ENCODE measurements around the gene STK24.

STK24 gene

GRCh38 chr13:98500963-98501421, 75.9 kb downstream of the STK24 start:
- DNase-seq: no peak
- Histone ChIP-seq H3K36me3 (ENCODE audit: control insufficient read depth, insufficient read depth, low read length) (peaks cover 1% of the 10 kb centered on the region), H2BK15ac (replicated peaks; ENCODE audit: low read depth) (no peak overlapping the region), H3K18ac (ENCODE audit: low read length) (no peak overlapping the region), H2AK5ac (ENCODE audit: low read length) (no peak overlapping the region), H3K9ac (ENCODE audit: low read length) (no peak overlapping the region), H3K27ac (ENCODE audit: low read depth, low read length) (no peak overlapping the region), H3K79me1 (ENCODE audit: low read length) (peaks cover 58% of the 10 kb centered on the region), H3K4me3 (ENCODE audit: low read length) (no peak overlapping the region), H2BK120ac (ENCODE audit: low read depth, low read length) (no peak overlapping the region), H3K4ac (ENCODE audit: low read depth, low read length) (no peak overlapping the region), H3K23ac (ENCODE audit: low read length) (no peak overlapping the region), H3K4me1 (ENCODE audit: control insufficient read depth, low read depth, low read length) (peaks cover 9% of the 10 kb centered on the region), H4K8ac (ENCODE audit: low read depth, low read length) (no peak overlapping the region), H2BK5ac (ENCODE audit: low read length) (no peak overlapping the region), H3K79me2 (ENCODE audit: control insufficient read depth, insufficient read depth, low read length) (peaks cover 69% of the 10 kb centered on the region), H3K56ac (ENCODE audit: low read length) (no peak overlapping the region), H3K27me3 (ENCODE audit: insufficient read depth, low read length, poor library complexity) (no peaks in the 10 kb centered on the region), H3K4me2 (ENCODE audit: low read length) (no peak overlapping the region), H4K5ac (ENCODE audit: low read length) (no peak overlapping the region)
- no CpG with 5 or more reads among the region's 10 CpGs for WGBS (ENCODE audit: extremely low coverage, insufficient coverage, low lambda C conversion rate)

- H3K4me3 ChIP-seq (ENCODE audit: low read length): no peak overlapping the region
- no peaks in the 10 kb centered on the region for H3K36me3 ChIP-seq (ENCODE audit: control insufficient read depth, insufficient read depth, low read length)
These were observed 79.9 kb downstream of the STK24 start for GRCh38 chr13:98496966-98497365.

GRCh38 chr13:98496479-98496791, 80.5 kb downstream of the STK24 start:
- H3K9ac ChIP-seq (ENCODE audit: low read length): no peak overlapping the region
- no peak overlapping the region for H3K18ac ChIP-seq (ENCODE audit: low read length)
- H4K8ac ChIP-seq (ENCODE audit: low read depth, low read length): no peak overlapping the region
- no peak overlapping the region for H2BK120ac ChIP-seq (ENCODE audit: low read depth, low read length)
- no peak overlapping the region for H2BK5ac ChIP-seq (ENCODE audit: low read length)
- H3K79me2 ChIP-seq (ENCODE audit: control insufficient read depth, insufficient read depth, low read length): peaks cover 50% of the 10 kb centered on the region
- no peak overlapping the region for H2AK5ac ChIP-seq (ENCODE audit: low read length)
- no peak overlapping the region for H3K4me2 ChIP-seq (ENCODE audit: low read length)
- H3K4me1 ChIP-seq (ENCODE audit: control insufficient read depth, low read depth, low read length): peaks cover 4% of the 10 kb centered on the region
- H3K79me1 ChIP-seq (ENCODE audit: low read length): peaks cover 37% of the 10 kb centered on the region
- H3K36me3 ChIP-seq (ENCODE audit: control insufficient read depth, insufficient read depth, low read length): no peaks in the 10 kb centered on the region
- H3K56ac ChIP-seq (ENCODE audit: low read length): no peak overlapping the region
- H2BK15ac ChIP-seq (replicated peaks; ENCODE audit: low read depth): no peak overlapping the region
- no peak overlapping the region for H4K5ac ChIP-seq (ENCODE audit: low read length)
- no peak overlapping the region for H3K23ac ChIP-seq (ENCODE audit: low read length)
- H3K4ac ChIP-seq (ENCODE audit: low read depth, low read length): no peak overlapping the region
- WGBS (ENCODE audit: extremely low coverage, insufficient coverage, low lambda C conversion rate): no CpG with 5 or more reads among the region's 3 CpGs
- H3K27ac ChIP-seq (ENCODE audit: low read depth, low read length): no peak overlapping the region
- no peaks in the 10 kb centered on the region for H3K27me3 ChIP-seq (ENCODE audit: insufficient read depth, low read length, poor library complexity)
- H3K4me3 ChIP-seq (ENCODE audit: low read length): no peak overlapping the region
- no peak for DNase-seq

More at GRCh38 chr13:98496966-98497365, 79.9 kb downstream of the STK24 start:
- H4K5ac ChIP-seq (ENCODE audit: low read length): no peak overlapping the region
- H2BK120ac ChIP-seq (ENCODE audit: low read depth, low read length): no peak overlapping the region
- H4K8ac ChIP-seq (ENCODE audit: low read depth, low read length): no peak overlapping the region
- no peak overlapping the region for H3K23ac ChIP-seq (ENCODE audit: low read length)
- H3K27me3 ChIP-seq (ENCODE audit: insufficient read depth, low read length, poor library complexity): no peaks in the 10 kb centered on the region
- no CpG with 5 or more reads among the region's 8 CpGs for WGBS (ENCODE audit: extremely low coverage, insufficient coverage, low lambda C conversion rate)
- DNase-seq: no peak
- H2AK5ac ChIP-seq (ENCODE audit: low read length): no peak overlapping the region
- H3K27ac ChIP-seq (ENCODE audit: low read depth, low read length): no peak overlapping the region
- H3K79me1 ChIP-seq (ENCODE audit: low read length): peaks cover 41% of the 10 kb centered on the region
- peaks cover 7% of the 10 kb centered on the region for H3K4me1 ChIP-seq (ENCODE audit: control insufficient read depth, low read depth, low read length)
- H3K56ac ChIP-seq (ENCODE audit: low read length): no peak overlapping the region
- H3K9ac ChIP-seq (ENCODE audit: low read length): no peak overlapping the region
- H3K18ac ChIP-seq (ENCODE audit: low read length): no peak overlapping the region
- H3K4me2 ChIP-seq (ENCODE audit: low read length): no peak overlapping the region
- H3K4ac ChIP-seq (ENCODE audit: low read depth, low read length): no peak overlapping the region
- peaks cover 53% of the 10 kb centered on the region for H3K79me2 ChIP-seq (ENCODE audit: control insufficient read depth, insufficient read depth, low read length)
- no peak overlapping the region for H2BK5ac ChIP-seq (ENCODE audit: low read length)
- no peak overlapping the region for H2BK15ac ChIP-seq (replicated peaks; ENCODE audit: low read depth)

- Histone ChIP-seq H2BK15ac (replicated peaks; ENCODE audit: low read depth) (no peak overlapping the region), H3K27ac (ENCODE audit: low read depth, low read length) (no peak overlapping the region), H3K56ac (ENCODE audit: low read length) (no peak overlapping the region), H3K9ac (ENCODE audit: low read length) (no peak overlapping the region), H2AK5ac (ENCODE audit: low read length) (no peak overlapping the region), H3K79me1 (ENCODE audit: low read length) (peaks cover 37% of the 10 kb centered on the region), H3K4me1 (ENCODE audit: control insufficient read depth, low read depth, low read length) (peaks cover 4% of the 10 kb centered on the region), H3K79me2 (ENCODE audit: control insufficient read depth, insufficient read depth, low read length) (peaks cover 55% of the 10 kb centered on the region), H2BK120ac (ENCODE audit: low read depth, low read length) (no peak overlapping the region), H3K4ac (ENCODE audit: low read depth, low read length) (no peak overlapping the region), H3K4me3 (ENCODE audit: low read length) (no peak overlapping the region), H4K8ac (ENCODE audit: low read depth, low read length) (no peak overlapping the region), H3K18ac (ENCODE audit: low read length) (no peak overlapping the region), H3K36me3 (ENCODE audit: control insufficient read depth, insufficient read depth, low read length) (no peaks in the 10 kb centered on the region), H4K5ac (ENCODE audit: low read length) (no peak overlapping the region), H3K23ac (ENCODE audit: low read length) (no peak overlapping the region), H3K27me3 (ENCODE audit: insufficient read depth, low read length, poor library complexity) (no peaks in the 10 kb centered on the region), H3K4me2 (ENCODE audit: low read length) (no peak overlapping the region), H2BK5ac (ENCODE audit: low read length) (no peak overlapping the region)
- no peak for DNase-seq
- WGBS (ENCODE audit: extremely low coverage, insufficient coverage, low lambda C conversion rate): no CpG with 5 or more reads among the region's 15 CpGs
These were observed 81.1 kb downstream of the STK24 start for GRCh38 chr13:98495627-98496478.

GRCh38 chr13:98494769-98495168, 82.1 kb downstream of the STK24 start:
- no peak overlapping the region for H3K9ac ChIP-seq (ENCODE audit: low read length)
- no peak overlapping the region for H3K27ac ChIP-seq (ENCODE audit: low read depth, low read length)
- no peak overlapping the region for H3K4me2 ChIP-seq (ENCODE audit: low read length)
- WGBS (ENCODE audit: extremely low coverage, insufficient coverage, low lambda C conversion rate): no CpG with 5 or more reads among the region's 13 CpGs
- H2AK5ac ChIP-seq (ENCODE audit: low read length): no peak overlapping the region
- no peak overlapping the region for H3K56ac ChIP-seq (ENCODE audit: low read length)
- no peaks in the 10 kb centered on the region for H3K27me3 ChIP-seq (ENCODE audit: insufficient read depth, low read length, poor library complexity)
- H3K79me2 ChIP-seq (ENCODE audit: control insufficient read depth, insufficient read depth, low read length): peaks cover 59% of the 10 kb centered on the region
- no peak overlapping the region for H2BK120ac ChIP-seq (ENCODE audit: low read depth, low read length)
- DNase-seq: no peak
- H3K4ac ChIP-seq (ENCODE audit: low read depth, low read length): no peak overlapping the region
- no peak overlapping the region for H4K8ac ChIP-seq (ENCODE audit: low read depth, low read length)
- no peak overlapping the region for H2BK5ac ChIP-seq (ENCODE audit: low read length)
- no peak overlapping the region for H3K23ac ChIP-seq (ENCODE audit: low read length)
- H3K18ac ChIP-seq (ENCODE audit: low read length): no peak overlapping the region
- no peak overlapping the region for H2BK15ac ChIP-seq (replicated peaks; ENCODE audit: low read depth)
- H3K36me3 ChIP-seq (ENCODE audit: control insufficient read depth, insufficient read depth, low read length): no peaks in the 10 kb centered on the region
- peaks cover 4% of the 10 kb centered on the region for H3K4me1 ChIP-seq (ENCODE audit: control insufficient read depth, low read depth, low read length)
- no peak overlapping the region for H4K5ac ChIP-seq (ENCODE audit: low read length)
- H3K4me3 ChIP-seq (ENCODE audit: low read length): no peak overlapping the region
- H3K79me1 ChIP-seq (ENCODE audit: low read length): peaks cover 41% of the 10 kb centered on the region
